Motor neuron (in vitro differentiated cells): ENCODE results near the gene TLE3. TPM values are rescaled to one million over a fixed set of nuclear protein-coding genes. Genes with fewer than 3 reads are reported as not detected.

Source experiments
- ATAC-seq, 8 experiments: fragments of 200-7000 bp; cut with Tn5 transposase; replicated peaks in 6 of 8; 2 replicates each; pipeline ENCODE4 v1.8.0; 2021; ENCODE audit warnings: mild to moderate bottlenecking in 8 of 8, moderate library complexity in 8 of 8
- H3K27ac ChIP-seq, 2 donors: fragments of 250-450 bp; sonication (Bioruptor Pico); 2 replicates each; pipeline ENCODE4 v1.9.0; 2021; ENCODE audit warnings: antibody characterized with exemption in 2 of 2, mild to moderate bottlenecking in 2 of 2, moderate library complexity in 1 of 2
- H3K4me1 ChIP-seq, 2 donors: fragments of 250-450 bp; sonication (Bioruptor Pico); replicated peaks in 1 of 2; 2 replicates each; pipeline ENCODE4 v1.6.1; 2021; ENCODE audit warnings: antibody characterized with exemption in 2 of 2, mild to moderate bottlenecking in 2 of 2, moderate library complexity in 1 of 2
- H3K4me3 ChIP-seq, 5 donors: fragments of 250-450 bp; sonication (Bioruptor Pico); 2 replicates each; pipeline ENCODE4 v1.9.0; 2021; ENCODE audit warnings: antibody characterized with exemption in 5 of 5, mild to moderate bottlenecking in 5 of 5, moderate library complexity in 4 of 5
- WGBS, 10 experiments: fragments of 450-650 bp; shearing (Covaris generic); methylation state at CpG; one replicate each; pipeline ENCODE4 v1.0.0; 2022; 5-methylcytosine and 5-hydroxymethylcytosine counted together
- in situ Hi-C, 9 experiments: fragments of 400-800 bp; cut with MboI; loops; one replicate each; pipeline ENCODE4 v1.15.0; 2021; ENCODE audit warnings: low sequenced_read_pairs in 9 of 9, low pct_unique_long_range_greater_than_20kb in 2 of 9; ENCODE audit not compliant: unreplicated experiment in 9 of 9
- total RNA-seq, 8 experiments: library from RNA; unstranded; fragments of 300-600 nt; gene quantifications; 2 replicates each; pipeline versions ENCODE4 v1.2.3 to v1.2.4, GENCODE V29; 2022

Gene TLE3
- total RNA-seq, 8 experiments from 2014 or later = 28.2 to 103 (median 52.5) TPM

- in situ Hi-C loops = loop anchor here in 1 of 9 experiments (25.0 kb wide), 1 partner anchor 575 kb away; no protein-coding TSS in a partner anchor
- Histone ChIP-seq H3K4me1 (peaks cover 48 to 49% of the 10 kb centered on the region in 2 donors), H3K4me3 (peak overlapping the region in 1 of 5 donors; percentile 1), H3K27ac (peak overlapping the region; percentile 67)
- WGBS, 10 experiments = 0 to 100% (median 53%) methylated on average over 1 to 4 of the region's 29 CpGs; no CpG with 5 or more reads in 4 of the 10 experiments
- ATAC-seq = peak in 7 of 8 experiments; percentile 3 to 85 (median 80)
These were observed 35.3 kb downstream of the TLE3 start for GRCh38 chr15:70062321-70062956.

DNA sequence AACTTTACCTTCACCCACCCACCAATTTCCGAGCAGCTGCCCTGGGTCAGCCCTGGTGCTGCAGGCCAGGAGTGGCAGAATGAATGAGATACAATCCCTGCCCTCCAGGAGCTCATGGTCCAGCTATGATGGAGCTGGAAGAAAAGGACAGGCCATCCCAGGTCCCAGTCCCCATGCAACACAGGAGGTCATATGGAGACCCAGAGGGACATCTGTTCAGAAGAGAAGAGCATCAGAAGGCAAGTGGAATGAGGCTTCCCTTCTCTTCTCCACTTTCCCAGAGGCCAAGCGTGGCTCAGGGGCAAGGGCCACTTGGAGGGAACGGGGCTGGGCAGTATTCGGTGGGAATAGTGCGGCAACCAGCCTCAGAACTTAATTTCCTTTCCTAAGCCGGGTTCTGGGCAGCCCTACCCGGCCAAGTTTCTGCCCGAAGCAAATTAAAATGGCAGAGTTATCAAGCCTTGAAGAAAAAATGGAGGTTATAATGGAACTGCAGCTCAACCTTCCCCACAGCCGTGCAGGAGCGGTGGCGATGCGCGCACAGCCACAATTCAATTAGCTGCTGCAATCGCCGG, 35.9 kb downstream of the TLE3 start:
- Histone ChIP-seq H3K27ac (peak overlapping the region; percentile 47 to 61), H3K4me3 (peak overlapping the region in 1 of 5 donors; percentile 1), H3K4me1 (peaks cover 48 to 49% of the 10 kb centered on the region in 2 donors)
- no peak for ATAC-seq
- in situ Hi-C loops = loop anchor here in 1 of 9 experiments (25.0 kb wide), 1 partner anchor 574 kb away; no protein-coding TSS in a partner anchor
- WGBS, 10 experiments = 50 to 100% (median 93%) methylated on average over 1 to 11 of the region's 15 CpGs; no CpG with 5 or more reads in 3 of the 10 experiments

DNA sequence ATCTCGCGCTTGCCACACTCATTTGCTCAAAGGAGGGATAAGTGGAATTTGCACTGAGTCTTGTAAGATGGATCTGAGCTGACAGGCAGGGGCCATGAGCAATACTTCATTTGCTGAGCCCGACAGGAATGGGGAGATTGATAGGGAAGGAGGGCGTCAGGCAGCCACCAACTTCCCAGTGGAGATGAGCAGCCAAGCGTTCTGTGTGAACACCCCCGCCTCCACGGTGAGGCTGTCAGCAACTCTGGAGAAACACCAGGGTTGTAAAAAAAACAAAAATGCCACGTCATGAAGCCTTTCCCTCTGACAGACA, 36.8 kb downstream of the TLE3 start:
- peak in 5 of 8 experiments; percentile 13 to 62 (median 48) for ATAC-seq
- in situ Hi-C loops = loop anchor here in 1 of 9 experiments (25.0 kb wide), 1 partner anchor 574 kb away; no protein-coding TSS in a partner anchor
- peak overlapping the region; percentile 47 to 61 for H3K27ac ChIP-seq
- 24 to 100% (median 39%) methylated on average over 1 to 5 of the region's 8 CpGs; no CpG with 5 or more reads in 4 of the 10 experiments for WGBS, 10 experiments
- no peak overlapping the region for H3K4me3 ChIP-seq
- H3K4me1 ChIP-seq = peaks cover 51 to 53% of the 10 kb centered on the region in 2 donors

DNA sequence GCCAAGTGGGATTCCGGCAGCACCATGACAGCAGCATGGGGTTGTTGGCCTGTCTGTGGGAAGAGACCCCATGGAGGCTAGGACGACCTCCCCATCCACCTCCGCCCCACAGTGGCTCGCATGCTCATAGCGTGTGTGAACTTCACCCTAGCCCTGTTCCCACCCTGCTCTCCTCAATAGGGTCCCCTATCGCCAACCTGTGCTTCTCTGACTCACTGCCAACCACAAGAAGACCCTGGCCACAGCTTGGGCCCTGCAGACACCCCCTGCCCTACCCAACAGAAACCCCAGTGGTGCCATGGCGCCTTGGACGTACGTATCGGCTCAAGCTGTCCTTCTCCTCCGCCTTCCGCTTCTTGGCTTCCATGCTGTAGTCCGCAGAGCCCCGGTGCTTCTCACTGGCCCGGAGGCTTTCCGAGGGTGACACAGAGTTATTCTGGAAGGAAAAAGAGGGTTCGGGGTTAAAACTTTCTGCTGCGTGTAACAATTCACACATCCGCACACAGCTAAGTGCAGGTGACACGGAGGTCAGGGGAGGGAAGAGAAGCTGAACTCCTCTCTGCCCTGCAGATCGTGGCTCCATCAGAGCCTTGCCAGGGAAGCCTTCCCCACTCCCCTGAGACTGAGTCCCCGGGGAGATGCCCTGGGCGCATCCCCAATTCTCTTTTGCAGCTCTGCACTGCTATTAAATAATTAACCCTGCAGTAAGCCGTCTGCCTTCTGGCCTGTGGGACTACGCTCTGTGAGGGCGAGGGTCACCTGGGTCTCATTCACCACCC, 37.3 kb downstream of the TLE3 start:
- H3K4me1 ChIP-seq = peaks cover 57 to 58% of the 10 kb centered on the region in 2 donors
- H3K27ac ChIP-seq = peak overlapping the region; percentile 47 to 61
- WGBS, 10 experiments = 50 to 100% (median 100%) methylated on average over 1 to 16 of the region's 26 CpGs; no CpG with 5 or more reads in 3 of the 10 experiments
- no peak overlapping the region for H3K4me3 ChIP-seq
- ATAC-seq = no peak
- in situ Hi-C loops = loop anchor here in 1 of 9 experiments (25.0 kb wide), 1 partner anchor 573 kb away; no protein-coding TSS in a partner anchor

- Histone ChIP-seq H3K4me1 (peaks cover 55 to 58% of the 10 kb centered on the region in 2 donors), H3K27ac (no peak overlapping the region), H3K4me3 (no peak overlapping the region)
- in situ Hi-C loops = loop anchor here in 1 of 9 experiments (25.0 kb wide), 1 partner anchor 572 kb away; no protein-coding TSS in a partner anchor
- no peak for ATAC-seq
- WGBS, 10 experiments = 50 to 100% (median 84%) methylated on average over 1 to 7 of the region's 8 CpGs; no CpG with 5 or more reads in 5 of the 10 experiments
These were observed 38.1 kb downstream of the TLE3 start for GRCh38 chr15:70059476-70060213.

DNA sequence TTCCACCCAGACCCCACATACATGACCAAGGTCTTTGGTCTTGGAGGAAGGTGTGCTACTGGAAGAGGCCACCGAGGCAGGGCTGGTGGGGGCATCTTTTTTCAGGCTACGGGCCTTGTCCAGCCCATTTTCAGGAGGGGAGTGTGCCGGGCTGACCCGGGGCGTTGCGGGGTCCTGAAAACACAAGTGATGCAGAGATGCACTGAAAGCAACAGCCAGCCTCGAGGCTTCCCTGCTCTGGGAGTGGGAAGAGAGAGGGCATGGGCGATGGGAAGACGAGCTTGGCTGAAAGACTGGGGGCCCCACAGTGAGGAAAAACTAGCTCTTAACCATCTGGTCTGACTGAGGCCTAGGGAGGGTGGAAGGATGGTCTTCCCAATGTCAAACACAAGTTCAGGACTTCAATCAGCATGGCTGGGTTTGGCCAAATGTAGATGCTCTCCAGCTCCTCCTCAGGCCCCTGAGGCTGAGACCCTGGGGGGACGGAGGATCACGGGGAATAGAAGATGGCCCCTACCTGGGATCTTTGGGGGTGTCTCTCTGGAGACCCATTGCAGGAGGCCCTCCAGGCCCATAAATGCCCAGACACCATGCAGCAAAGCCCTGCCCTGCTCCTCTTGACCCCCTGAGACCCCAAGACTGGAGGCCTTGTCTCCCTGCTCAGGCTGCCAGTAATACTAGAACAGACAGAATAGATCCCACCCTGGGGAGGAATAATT, 38.9 kb downstream of the TLE3 start:
- Histone ChIP-seq H3K27ac (no peak overlapping the region), H3K4me1 (peaks cover 47 to 49% of the 10 kb centered on the region in 2 donors), H3K4me3 (no peak overlapping the region)
- in situ Hi-C loops = loop anchor here in 1 of 9 experiments (25.0 kb wide), 1 partner anchor 572 kb away; no protein-coding TSS in a partner anchor
- WGBS, 10 experiments = 89 to 100% (median 97%) methylated on average over 1 to 8 of the region's 11 CpGs; no CpG with 5 or more reads in 3 of the 10 experiments
- ATAC-seq = no peak

DNA sequence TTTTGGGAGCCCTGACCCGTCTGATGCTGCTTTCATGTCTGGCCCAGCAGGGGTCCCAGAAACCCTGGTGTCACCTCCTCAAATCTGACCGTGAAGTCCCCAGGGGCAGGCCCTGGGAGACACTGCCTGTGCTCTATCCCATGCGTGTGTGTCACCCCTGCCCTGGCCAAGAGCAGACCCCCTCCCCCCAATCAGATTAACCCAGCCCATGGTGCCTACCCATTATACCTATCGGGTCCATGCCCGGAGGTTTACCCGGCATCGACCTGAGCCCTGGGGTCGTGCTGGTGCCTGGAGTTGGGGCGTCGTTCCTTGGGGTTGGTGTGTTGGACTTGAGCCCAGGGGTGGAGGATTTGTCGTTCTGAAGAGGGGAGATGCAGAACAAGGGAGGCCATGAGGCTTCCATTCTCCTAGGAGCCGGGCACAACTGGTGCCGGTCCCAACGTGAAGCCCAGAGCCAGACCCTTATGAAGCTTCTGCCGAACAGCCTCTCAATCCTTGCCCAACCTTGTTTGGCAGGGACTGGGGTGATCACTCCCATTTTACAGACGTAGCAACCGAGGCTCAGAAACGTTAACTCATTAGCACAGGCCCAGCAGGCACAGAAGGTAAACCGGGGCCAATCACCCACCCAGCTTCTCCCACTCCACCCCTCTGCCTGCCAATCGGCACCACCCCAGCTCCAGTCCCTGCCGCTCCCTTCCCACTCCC, 39.6 kb downstream of the TLE3 start:
- H3K27ac ChIP-seq = no peak overlapping the region
- 0 to 100% (median 100%) methylated on average over 1 to 5 of the region's 21 CpGs; no CpG with 5 or more reads in 2 of the 10 experiments for WGBS, 10 experiments
- H3K4me1 ChIP-seq = peaks cover 40 to 42% of the 10 kb centered on the region in 2 donors
- no peak overlapping the region for H3K4me3 ChIP-seq
- no peak for ATAC-seq
- in situ Hi-C loops = loop anchor here in 1 of 9 experiments (25.0 kb wide), 1 partner anchor 571 kb away; no protein-coding TSS in a partner anchor

- WGBS, 10 experiments = 60 to 100% (median 95%) methylated on average over 1 to 5 of the region's 9 CpGs; no CpG with 5 or more reads in 4 of the 10 experiments
- in situ Hi-C loops = loop anchor here in 1 of 9 experiments (25.0 kb wide), 1 partner anchor 569 kb away; no protein-coding TSS in a partner anchor
- H3K4me3 ChIP-seq = no peak overlapping the region
- H3K27ac ChIP-seq = no peak overlapping the region
- peaks cover 27 to 33% of the 10 kb centered on the region in 2 donors for H3K4me1 ChIP-seq
- ATAC-seq = peak in 4 of 8 experiments; percentile 1 to 27 (median 12)
These were observed 41.5 kb downstream of the TLE3 start for GRCh38 chr15:70056091-70056680.

- ATAC-seq = peak in 5 of 8 experiments; percentile 75 to 93 (median 80)
- 20 to 80% (median 50%) methylated on average over 1 to 2 of the region's 9 CpGs; no CpG with 5 or more reads in 7 of the 10 experiments for WGBS, 10 experiments
- in situ Hi-C loops = loop anchor here in 1 of 9 experiments (25.0 kb wide), 1 partner anchor 568 kb away; no protein-coding TSS in a partner anchor
- Histone ChIP-seq H3K27ac (no peak overlapping the region), H3K4me1 (peaks cover 26 to 33% of the 10 kb centered on the region in 2 donors), H3K4me3 (no peak overlapping the region)
These were observed 42.1 kb downstream of the TLE3 start for GRCh38 chr15:70055601-70056051.

GRCh38 chr15:70054884-70055387, 42.8 kb downstream of the TLE3 start:
- in situ Hi-C loops = loop anchor here in 1 of 9 experiments (25.0 kb wide), 1 partner anchor 568 kb away; no protein-coding TSS in a partner anchor
- ATAC-seq = no peak
- 93 to 97% (median 97%) methylated on average over 2 to 6 of the region's 18 CpGs; no CpG with 5 or more reads in 7 of the 10 experiments for WGBS, 10 experiments
- Histone ChIP-seq H3K4me1 (peaks cover 26 to 34% of the 10 kb centered on the region in 2 donors), H3K27ac (no peak overlapping the region), H3K4me3 (no peak overlapping the region)
